Dedifferentiated amniotic fluid mesenchymal stem cell (primary cell): Measurements from ENCODE around the gene PRPH.
"Not testable (repeated sequence)": the region's sequence is repeated elsewhere in the genome, so short reads cannot be mapped to it uniquely, and the experiment has no call there.

Experiments used
- DNase-seq: peaks from one replicate; pipeline ENCODE4 v3.0.0-alpha.2; 2016; ENCODE audit errors: extremely low spot score

PRPH gene

DNA sequence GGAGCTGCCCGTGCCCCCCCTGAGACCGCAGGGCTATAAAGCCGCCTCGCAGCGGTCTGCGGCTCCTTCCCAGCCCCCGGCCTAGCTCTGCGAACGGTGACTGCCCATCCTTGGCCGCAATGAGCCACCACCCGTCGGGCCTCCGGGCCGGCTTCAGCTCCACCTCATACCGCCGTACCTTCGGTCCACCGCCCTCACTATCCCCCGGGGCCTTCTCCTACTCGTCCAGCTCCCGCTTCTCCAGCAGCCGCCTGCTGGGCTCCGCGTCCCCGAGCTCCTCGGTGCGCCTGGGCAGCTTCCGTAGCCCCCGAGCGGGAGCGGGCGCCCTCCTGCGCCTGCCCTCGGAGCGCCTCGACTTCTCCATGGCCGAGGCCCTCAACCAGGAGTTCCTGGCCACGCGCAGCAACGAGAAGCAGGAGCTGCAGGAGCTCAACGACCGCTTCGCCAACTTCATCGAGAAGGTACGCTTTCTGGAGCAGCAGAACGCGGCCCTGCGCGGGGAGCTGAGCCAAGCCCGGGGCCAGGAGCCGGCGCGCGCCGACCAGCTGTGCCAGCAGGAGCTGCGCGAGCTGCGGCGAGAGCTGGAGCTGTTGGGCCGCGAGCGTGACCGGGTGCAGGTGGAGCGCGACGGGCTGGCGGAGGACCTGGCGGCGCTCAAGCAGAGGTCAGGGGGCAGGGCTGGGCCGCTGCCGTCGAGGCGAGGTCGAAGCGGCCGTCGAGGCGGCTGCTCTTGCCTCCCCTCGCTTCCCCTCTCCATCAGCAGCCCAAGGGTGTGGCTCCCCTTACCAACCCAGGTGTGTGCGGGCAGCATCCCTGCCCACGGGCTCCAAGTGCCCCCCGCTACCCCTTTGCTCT lies at the start of gene PRPH:
Gene PRPH, plus strand, starts transcription at position 66 of the 855 bp plus-strand sequence. Its CDS starts 54 bp downstream, at position 120.
- no peak for DNase-seq

DNA sequence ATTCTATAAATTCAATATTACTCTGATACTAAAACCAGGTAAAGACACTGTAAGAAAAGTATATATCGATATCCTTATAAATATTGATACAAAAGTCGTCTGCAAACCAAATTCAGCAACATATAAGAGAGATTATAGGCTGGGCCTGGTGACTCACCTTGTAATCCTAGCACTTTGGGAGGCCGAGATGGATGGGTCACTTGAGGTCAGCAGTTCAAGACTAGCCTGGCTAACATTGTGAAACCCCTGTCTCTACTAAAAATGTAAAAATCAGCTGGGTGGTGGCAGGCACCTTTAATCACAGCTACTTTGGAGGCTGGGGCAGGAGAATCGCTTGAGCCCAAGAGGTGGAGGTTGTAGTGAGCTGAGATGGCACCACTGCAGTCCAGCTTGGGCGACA lies 43.6 kb upstream of the PRPH start:
- no peak for DNase-seq

DNA sequence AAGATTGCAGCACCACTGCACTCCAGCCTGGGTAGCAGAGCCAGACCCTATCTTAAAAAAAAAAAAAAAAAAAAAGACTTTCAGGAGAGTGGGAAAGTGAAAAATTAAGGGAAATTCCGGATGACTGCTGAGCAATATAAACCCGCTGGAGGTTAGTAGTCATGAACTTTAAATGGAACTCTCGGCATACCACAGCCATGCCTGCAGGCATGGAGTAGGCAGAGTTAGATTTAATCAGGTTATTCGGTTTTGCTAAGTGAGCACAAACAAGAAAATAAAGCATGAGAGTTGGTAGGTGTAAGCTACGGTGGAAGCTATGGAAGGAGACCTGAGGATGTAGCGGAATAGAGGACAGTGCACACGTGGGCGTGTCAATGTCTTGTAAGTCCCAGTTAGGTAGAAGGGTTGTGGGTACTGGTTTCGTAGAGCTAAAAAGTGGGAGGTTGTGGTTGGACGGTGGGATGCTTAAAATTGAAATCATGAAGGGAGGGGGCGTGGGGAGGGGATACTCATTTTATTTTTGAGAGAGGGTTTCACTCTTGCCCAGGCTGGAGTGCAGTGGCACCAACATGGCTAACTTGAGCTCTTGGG lies 41.8 kb upstream of the PRPH start:
- DNase-seq = no peak

DNA sequence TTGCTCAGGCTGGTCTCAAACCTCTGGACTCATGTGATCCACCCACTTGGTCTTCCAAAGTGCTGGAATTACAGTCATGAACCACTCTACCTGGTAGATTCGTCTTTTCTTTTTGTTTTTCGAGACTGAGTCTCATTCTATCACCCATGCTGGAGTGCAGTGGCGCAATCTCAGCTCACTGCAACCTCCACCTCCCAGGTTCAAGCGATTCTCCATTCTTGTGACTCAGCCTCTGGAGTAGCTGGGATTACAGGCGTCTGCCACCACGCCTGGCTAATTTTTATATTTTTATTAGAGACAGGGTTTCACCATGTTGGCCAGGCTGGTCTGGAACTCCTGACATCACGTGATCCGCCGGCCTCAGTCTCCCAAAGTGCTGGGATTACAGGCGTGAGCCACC lies 39.5 kb upstream of the PRPH start:
- not testable (repeated sequence) for DNase-seq

DNA sequence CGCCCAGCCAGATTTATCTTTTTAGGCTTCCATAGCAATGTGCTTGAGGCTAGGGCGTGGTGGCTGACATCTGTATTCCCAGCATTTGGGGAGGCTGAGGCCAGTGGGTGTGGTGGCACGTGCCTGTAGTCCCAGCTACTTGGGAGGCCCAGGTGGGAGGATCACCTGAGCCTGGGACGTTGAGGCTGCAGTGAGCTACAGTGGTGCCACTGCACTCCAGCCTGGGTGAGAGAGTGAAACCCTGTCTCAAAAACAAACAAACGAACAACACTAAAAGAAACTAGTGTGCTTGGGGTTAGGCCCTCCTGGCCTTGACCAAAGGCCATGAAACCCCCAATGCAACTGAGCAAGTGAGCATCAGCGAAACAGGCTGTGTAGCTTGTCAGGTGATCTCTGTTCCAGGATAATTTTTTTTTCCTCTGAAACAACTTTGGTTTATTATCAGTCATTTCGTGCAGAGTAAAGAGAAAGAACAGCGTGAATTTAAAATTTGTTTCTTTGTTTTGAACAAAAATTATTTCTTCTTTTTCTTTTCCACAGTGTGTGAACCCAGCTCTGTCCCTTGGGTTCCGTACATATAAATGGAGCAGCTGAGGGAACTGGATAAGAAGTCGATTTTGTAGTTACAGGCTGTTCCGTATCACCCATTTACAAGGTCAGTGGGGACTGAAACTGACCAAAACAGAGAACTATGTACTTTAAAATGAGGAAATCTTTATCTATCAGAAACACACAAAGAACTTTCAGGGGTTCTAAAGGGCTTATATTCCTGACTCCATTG lies 38.9 kb upstream of the PRPH start:
- DNase-seq = no peak

DNA sequence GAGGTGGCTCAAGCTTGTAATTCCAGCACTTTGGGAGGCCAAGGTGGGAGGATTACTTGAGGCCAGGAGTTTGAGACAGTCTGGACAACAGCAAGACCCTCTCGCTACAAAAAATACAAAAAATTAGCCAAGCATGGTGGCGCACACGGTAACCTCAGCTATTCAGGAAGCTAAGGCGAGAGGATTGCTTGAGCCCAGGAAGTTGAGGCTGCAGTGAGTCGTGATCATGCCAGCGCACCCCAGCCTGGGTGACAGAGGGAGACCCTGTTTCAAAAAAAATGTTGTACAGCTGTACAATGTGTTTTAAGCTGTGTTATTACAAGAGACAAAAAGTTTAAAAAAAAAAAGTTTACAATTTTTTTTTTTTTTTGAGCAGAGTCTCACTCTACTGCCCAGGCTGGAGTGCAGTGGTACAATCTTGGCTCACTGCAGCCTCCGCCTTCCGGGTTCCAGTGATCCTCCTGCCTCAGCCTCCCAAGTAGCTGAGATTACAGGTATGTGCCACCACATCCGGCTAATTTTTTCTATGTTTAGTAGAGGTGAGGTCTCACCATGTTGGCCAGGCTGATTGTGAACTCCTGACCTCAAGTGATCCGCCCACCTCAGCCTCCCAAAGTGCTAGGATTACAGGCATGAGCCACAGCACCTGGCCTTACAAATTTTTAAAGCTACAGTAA lies 37.3 kb upstream of the PRPH start:
- not testable (repeated sequence) for DNase-seq

DNA sequence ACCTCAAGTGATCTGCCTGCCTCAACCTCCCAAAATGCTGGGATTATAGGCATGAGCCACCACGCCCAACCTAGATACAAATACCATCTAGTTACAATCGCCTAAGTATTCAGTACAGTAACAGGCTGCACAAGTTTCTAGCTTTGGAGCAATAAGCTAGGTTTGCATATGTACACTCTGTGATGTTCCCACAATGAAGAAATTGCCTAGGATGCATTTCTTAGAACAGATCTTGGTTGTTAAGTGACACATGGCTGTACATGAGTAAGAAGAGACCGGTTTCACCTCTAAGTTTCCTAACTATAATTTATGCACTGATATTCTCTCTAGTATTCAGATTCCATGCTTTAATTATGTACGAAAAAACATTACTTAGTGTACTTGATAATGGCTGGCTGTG lies 35.5 kb upstream of the PRPH start:
- no peak for DNase-seq

DNA sequence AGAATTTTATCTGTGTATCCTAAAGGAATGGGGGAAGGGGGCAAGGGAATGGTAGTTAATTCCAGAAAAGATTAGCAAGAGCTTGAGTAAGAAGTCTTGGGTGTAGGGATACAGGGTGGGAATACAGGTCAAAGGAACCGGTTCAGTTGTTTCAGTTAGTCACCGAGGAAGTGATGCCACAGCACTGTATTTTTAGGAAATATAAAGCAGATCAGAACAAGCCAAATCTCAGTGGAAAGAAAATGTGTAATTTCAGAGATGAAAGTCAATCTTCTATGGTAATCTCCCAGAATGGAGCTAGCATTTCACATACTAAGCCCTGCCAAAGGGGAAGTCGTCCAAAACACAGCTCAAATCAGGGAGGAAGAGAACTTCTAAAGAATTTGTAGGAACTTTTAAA lies 34.8 kb upstream of the PRPH start:
- peak; percentile 83 for DNase-seq

DNA sequence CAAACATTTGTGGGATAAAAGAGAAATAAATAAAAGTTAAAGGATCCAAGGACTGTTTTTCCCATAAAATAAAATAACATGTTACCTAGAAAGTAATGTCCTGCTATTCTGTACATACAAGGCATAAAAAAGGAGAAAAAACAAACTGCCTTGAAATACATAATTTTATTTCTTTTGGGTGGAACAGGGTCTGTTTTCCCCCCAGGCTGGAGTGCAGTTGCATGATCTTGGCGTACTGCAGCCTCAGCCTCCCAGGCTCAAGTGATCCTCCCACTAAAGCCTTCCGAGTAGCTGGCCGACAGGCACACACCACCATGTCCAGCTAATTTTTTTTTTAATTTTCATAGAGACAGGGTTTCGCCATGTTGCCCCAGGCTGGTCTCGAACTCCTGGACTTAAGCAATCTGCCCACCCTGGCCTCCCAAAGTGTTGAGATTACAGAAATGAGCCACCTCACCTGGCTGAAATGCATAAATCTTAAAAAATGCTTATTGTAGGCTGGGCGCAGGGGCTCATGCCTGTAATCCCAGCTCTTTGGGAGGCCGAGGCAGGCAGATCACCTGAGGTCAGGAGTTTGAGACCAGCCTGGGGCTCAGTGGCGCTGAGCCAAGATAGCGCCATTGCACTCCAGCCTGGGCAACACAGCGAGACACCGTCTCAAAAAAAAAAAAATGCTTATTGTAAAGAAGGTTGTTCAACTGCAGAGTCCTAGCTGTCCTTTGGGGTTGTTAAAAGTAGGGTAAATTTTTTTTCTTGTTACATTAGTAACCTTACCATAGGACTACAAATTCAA lies 34.2 kb upstream of the PRPH start:
- DNase-seq = no peak

DNA sequence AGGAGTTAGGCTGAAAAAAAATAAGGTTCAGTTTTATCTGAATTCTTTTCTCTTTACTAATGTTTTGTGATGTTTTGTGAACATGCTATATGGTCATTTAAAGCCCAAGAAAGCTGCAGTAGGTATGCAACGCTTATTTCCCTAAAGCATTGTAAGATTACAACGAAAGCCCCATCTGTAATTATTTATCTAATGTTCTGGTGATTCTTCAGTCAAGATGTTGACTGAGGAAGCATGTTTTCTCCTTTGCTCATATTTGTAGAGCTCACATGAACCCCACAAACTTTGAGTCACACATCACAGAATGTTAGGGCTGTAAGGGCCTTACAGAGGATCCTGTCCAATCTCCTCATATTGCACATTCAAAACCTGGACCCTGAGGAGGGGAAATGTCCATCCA lies 33.2 kb upstream of the PRPH start:
- DNase-seq = no peak

DNA sequence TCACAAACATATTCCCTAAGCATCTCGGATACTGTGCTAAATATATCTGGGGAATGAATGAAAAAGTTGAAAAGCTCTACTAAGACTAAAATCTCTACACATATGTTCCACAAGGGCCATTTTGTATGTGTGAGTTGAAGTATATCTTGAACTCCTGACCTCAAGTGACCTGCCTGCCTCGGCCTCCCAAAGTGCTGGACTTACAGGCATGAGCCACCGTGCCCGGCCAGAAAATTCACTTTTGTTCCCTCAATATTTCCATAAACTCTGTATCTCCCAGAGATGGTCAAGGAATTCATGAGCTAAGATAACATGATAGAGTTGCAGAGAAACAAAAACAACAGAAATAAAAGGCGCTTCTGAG lies 31.6 kb upstream of the PRPH start:
- DNase-seq = no peak

DNA sequence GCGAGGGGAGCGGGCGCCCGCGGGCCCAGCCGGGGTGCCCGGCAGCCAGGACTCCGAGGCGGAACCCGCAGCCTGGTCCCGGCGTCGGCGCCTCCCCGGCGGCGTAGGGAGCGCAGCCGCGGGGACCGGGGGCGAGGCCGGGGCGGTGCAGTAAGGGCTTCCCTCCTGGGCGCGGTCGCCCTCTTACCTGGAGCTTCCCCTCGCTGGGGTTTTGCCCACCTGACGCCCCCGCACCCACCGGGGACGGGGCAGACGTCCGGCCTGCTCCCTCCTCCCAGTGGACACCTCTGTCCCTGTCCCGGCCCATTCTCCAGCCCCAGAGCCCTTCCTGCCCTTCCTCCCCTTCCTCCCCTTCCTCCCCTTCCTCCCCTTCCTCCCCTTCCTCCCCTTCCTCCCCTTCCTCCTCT lies 30.5 kb upstream of the PRPH start:
- no peak for DNase-seq

DNA sequence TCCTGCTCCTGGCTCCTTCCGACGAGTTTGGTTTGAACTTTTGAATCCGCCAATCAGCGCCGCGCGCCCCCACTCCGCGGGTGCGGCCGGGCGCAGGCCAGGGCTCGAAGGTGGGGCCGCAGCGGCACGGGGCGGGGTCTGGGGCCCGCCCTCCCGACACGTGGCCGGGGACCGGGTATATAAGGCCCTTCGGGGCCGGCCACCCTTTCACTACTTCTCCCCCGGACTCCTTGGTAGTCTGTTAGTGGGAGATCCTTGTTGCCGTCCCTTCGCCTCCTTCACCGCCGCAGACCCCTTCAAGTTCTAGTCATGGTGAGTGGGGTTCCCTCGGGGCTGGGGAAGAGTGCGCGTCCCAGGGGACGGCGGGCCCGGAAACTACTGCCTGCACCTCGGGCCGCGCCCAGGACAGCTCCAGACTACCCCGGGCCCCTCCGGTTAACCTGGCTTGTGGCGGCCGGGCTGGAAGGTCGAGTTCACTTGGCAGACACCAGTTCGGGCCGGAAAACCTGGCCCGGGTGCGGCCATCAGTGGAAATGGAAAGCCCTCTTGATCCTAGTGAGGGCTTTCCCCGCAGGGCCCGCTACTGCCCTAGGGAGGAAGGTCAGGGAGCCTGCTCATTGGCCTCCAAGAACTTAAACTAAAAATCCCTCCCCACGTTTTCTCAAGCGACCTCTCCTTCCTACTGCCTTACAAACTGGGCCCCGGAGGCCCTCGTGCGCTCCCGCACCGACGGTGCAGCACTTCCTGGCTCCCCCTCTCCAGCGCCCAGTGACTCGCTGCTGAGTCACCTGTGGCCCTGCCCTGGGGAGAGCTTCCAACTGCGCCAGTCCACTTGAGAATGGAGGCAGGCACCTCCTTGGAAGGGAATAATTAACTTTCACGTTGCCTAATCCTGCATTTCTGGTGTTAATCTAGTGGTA lies 29.8 kb upstream of the PRPH start, which contains the start of gene TUBA1C:
Gene TUBA1C, plus strand, starts transcription at position 210 of the 920 bp plus-strand sequence. Its CDS starts 100 bp downstream, at position 310.
- peak; percentile 84 for DNase-seq

DNA sequence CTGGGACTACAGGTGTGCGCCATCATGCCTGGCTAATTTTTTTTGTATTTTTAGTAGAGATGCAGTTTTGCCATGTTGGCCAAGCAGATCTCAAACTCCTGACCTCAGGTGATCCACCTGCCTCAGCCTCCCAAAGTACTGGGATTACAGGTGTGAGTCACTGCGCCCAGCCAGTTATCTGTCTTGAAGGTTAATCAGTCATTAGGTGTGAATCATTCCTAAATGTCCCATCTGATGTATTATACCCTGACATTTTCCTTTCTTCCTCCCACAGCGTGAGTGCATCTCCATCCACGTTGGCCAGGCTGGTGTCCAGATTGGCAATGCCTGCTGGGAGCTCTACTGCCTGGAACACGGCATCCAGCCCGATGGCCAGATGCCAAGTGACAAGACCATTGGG lies 25.8 kb upstream of the PRPH start:
- DNase-seq = not testable (repeated sequence)

DNA sequence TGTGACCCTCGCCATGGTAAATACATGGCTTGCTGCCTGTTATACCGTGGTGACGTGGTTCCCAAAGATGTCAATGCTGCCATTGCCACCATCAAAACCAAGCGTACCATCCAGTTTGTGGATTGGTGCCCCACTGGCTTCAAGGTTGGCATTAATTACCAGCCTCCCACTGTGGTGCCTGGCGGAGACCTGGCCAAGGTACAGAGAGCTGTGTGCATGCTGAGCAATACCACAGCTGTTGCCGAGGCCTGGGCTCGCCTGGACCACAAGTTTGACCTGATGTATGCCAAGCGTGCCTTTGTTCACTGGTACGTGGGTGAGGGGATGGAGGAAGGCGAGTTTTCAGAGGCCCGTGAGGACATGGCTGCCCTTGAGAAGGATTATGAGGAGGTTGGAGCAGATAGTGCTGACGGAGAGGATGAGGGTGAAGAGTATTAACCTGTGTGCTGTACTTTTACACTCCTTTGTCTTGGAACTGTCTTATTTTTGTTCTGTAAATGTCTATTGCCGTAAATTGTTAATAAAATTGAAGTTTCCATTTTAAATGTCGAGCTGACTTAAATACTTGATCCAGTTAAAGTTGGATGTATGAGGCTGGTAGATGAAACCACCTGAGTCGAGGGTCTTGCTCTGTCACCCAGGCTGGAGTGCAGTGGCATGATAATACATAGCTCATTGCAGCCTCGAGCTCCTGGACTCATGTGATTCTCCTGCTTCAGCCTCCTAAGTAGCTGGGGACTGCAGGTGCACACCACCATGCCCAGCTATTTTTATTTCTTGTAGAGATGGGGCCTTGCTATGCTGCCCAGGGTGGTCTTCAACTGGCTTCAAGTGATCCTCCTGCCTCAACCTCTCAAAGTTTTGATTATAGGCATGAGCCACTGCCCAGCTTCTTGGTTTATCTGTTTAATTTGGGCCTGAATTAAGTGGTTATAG lies 21.9 kb upstream of the PRPH start:
- DNase-seq = no peak

DNA sequence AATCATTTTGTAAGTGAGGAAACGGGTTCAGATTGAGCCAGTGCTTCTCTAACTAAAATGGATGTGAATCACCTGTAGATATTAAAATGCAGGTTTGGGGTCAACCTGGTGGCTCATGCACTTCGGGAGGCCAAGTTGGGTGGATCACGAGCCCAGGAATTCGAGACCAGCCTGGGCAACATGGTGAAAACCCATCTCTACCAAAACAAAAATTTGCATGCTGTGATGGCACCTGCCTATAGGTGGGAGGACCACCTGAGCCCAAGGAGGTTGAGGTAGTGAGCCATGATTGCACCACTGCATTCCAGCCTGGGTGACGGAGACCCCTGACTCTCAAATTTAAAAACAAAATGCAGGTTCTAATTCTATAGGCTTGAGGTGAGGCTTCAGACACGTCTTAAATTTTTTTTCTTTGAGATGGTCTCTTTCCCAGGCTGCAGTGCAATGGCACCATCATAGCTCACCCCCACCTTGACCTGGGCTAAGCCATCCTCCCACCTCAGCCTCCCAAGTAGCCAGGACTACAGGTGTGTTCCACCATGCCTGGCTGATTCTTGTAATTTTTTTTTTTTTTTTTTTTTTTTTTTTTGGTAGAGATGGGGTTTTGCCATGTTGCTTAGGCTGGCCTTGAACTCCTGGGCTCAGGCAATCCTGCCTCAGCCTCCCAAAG lies 21.1 kb upstream of the PRPH start:
- no peak for DNase-seq

DNA sequence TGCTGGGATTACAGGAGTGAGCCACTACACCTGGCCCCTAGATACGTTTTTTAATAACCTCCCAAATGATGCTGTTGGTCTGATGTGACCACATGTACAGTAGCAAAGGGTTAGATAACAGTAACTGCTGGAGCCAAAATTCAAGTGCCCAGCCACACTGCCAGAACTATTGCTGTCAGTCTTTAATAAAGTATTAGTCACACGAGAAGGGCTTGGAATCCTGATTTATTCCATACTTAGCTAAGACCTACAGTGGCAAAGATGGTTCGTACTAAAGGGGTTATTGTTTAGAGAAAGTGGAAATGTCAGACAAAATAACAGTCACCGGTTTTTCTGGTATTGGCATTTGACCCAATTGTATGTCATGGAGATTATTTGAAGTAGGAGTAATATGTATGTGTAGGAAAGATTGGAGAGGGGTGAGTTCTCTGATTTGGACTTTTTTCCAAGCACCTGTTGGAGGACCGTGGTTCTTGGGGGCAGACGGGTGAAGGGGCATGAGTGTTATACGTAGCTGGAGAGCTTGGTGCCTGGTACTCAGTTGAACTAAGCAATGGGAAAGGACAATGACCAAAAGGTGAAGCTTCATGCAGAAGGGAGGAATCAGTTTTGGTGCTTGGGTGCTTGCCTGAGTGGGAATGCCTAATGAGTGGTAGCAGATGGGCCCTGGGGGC lies 20.4 kb upstream of the PRPH start:
- DNase-seq = no peak
